PC-3 (cell line): ENCODE measurements around the gene BMAL2. TPM values are rescaled to one million over a fixed set of nuclear protein-coding genes. Genes with fewer than 3 reads are reported as not detected.

Source experiments
- ATAC-seq: fragments of 200-7000 bp; cut with Tn5 transposase; 2 replicates; pipeline ENCODE4 v1.9.1; 2020; ENCODE audit warnings: mild to moderate bottlenecking, moderate library complexity
- Bru-seq: library from RNA; stranded (reverse); fragments of 400-500 nt; gene quantifications from one replicate; lab custom pipeline; 2021; lab: Mats Ljungman, UMichigan
- BruChase-seq, 2 experiments: library from RNA; stranded (reverse); fragments of 400-500 nt; gene quantifications; one replicate each; lab custom pipeline; 2021; lab: Mats Ljungman, UMichigan
- BruUV-seq: library from RNA; stranded (reverse); fragments of 400-500 nt; replicated peaks from 2 replicates; lab custom pipeline; 2021; lab: Mats Ljungman, UMichigan
- CTCF ChIA-PET: fragments of 300-600 bp; sonication (Branson Sonifier 250); formaldehyde crosslinking; loops from one replicate; lab custom pipeline; 2022; ENCODE audit warnings: antibody characterized with exemption; lab: Charles Lee
- POLR2A ChIA-PET: fragments of 300-600 bp; sonication (Branson Sonifier 250); formaldehyde crosslinking; loops from one replicate; lab custom pipeline; 2022; ENCODE audit warnings: antibody characterized with exemption; ENCODE audit not compliant: unreplicated experiment; lab: Charles Lee
- DNase-seq: peaks from one replicate; pipeline ENCODE4 v3.0.0-alpha.2; 2015
- H2AFZ ChIP-seq: fragments of 300-600 bp; sonication (generic); 2 replicates; pipeline ENCODE4 v1.6.0; 2016; ENCODE audit warnings: antibody characterized with exemption, low read length
- H3F3A ChIP-seq: fragments of 300-600 bp; sonication (generic); one replicate; pipeline ENCODE4 v1.6.0; 2017; ENCODE audit warnings: antibody characterized with exemption, low read length, control low read depth, mild to moderate bottlenecking; ENCODE audit not compliant: unreplicated experiment
- H3K27ac ChIP-seq: fragments of 300-600 bp; sonication (generic); 2 replicates; pipeline ENCODE4 v1.5.1; 2016; ENCODE audit warnings: mild to moderate bottlenecking, low read length
- H3K27me3 ChIP-seq: fragments of 300-600 bp; sonication (generic); 2 replicates; pipeline ENCODE4 v1.6.1; 2016; ENCODE audit warnings: low read length, mixed read lengths
- H3K36me3 ChIP-seq: fragments of 300-600 bp; sonication (generic); 2 replicates; pipeline ENCODE4 v1.6.1; 2016; ENCODE audit warnings: low read depth, mixed run types, low read length, mixed read lengths
- H3K4me1 ChIP-seq: fragments of 300-600 bp; sonication (generic); 2 replicates; pipeline ENCODE4 v1.5.1; 2016; ENCODE audit warnings: low read length; ENCODE audit not compliant: insufficient read depth
- H3K4me2 ChIP-seq: fragments of 300-600 bp; sonication (generic); 2 replicates; pipeline ENCODE4 v1.6.0; 2016; ENCODE audit warnings: low read length
- H3K4me3 ChIP-seq: fragments of 300-600 bp; sonication (generic); 2 replicates; pipeline ENCODE4 v1.5.1; 2016; ENCODE audit warnings: mild to moderate bottlenecking, low read length, mixed read lengths
- H3K79me2 ChIP-seq: fragments of 300-600 bp; sonication (generic); 2 replicates; pipeline ENCODE4 v1.6.1; 2017; ENCODE audit warnings: low read length, mixed read lengths
- H3K9ac ChIP-seq: fragments of 300-600 bp; sonication (generic); 2 replicates; pipeline ENCODE4 v1.6.0; 2016; ENCODE audit warnings: mild to moderate bottlenecking, low read length
- H3K9me2 ChIP-seq: fragments of 300-600 bp; sonication (generic); replicated peaks from 2 replicates; pipeline ENCODE4 v1.6.1; 2016; ENCODE audit warnings: mixed run types, low read length, mixed read lengths
- H3K9me3 ChIP-seq: fragments of 300-600 bp; sonication (generic); 2 replicates; pipeline ENCODE4 v1.6.1; 2016; ENCODE audit warnings: low read length, mixed read lengths
- H4K20me1 ChIP-seq: fragments of 300-600 bp; sonication (generic); 2 replicates; pipeline ENCODE4 v1.6.1; 2016; ENCODE audit warnings: low read length, mixed read lengths
- EZH2 ChIP-seq: fragments of 300-600 bp; sonication (generic); IDR thresholded peaks from one replicate; pipeline ENCODE4 v1.6.1; 2017; ENCODE audit warnings: antibody characterized with exemption, mild to moderate bottlenecking, low read length; ENCODE audit not compliant: unreplicated experiment
- EZH2phosphoT487 ChIP-seq: fragments of 300-600 bp; sonication (generic); IDR thresholded peaks from 2 replicates; pipeline ENCODE4 v1.6.1; 2018; ENCODE audit warnings: mild to moderate bottlenecking, antibody characterized with exemption, low read length, borderline replicate concordance
- intact Hi-C: fragments of 100-400 bp; cut with micrococcal nuclease; formaldehyde crosslinking; loops from 2 replicates; pipeline ENCODE4 v1.9.0; 2023
- long read RNA-seq: library from polyadenylated mRNA; unstranded; transcript quantifications from one replicate; pipeline ENCODE4 v2.0.0, GENCODE V29; 2021; ENCODE audit not compliant: unreplicated experiment
- total RNA-seq: library from RNA; depleted of rRNA; stranded (reverse); fragments of >200 nt; gene quantifications from 2 replicates; pipeline ENCODE4 v1.2.3, GENCODE V29; 2014; rRNA removed
- TF ChIP-seq, protein P1 (sequence below): fragments of 300-600 bp; sonication (generic); conservative IDR thresholded peaks from 2 replicates; pipeline ENCODE4 v1.5.1; 2017; ENCODE audit warnings: antibody characterized with exemption, low read depth, mild to moderate bottlenecking, low read length

Gene BMAL2, protein sequence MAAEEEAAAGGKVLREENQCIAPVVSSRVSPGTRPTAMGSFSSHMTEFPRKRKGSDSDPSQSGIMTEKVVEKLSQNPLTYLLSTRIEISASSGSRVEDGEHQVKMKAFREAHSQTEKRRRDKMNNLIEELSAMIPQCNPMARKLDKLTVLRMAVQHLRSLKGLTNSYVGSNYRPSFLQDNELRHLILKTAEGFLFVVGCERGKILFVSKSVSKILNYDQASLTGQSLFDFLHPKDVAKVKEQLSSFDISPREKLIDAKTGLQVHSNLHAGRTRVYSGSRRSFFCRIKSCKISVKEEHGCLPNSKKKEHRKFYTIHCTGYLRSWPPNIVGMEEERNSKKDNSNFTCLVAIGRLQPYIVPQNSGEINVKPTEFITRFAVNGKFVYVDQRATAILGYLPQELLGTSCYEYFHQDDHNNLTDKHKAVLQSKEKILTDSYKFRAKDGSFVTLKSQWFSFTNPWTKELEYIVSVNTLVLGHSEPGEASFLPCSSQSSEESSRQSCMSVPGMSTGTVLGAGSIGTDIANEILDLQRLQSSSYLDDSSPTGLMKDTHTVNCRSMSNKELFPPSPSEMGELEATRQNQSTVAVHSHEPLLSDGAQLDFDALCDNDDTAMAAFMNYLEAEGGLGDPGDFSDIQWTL
- total RNA-seq, result 126 and 137 TPM in 2 replicates
- Bru-seq, nascent RNA, result percentile 96 among the genes with signal in this experiment
- percentile 91 among the genes with signal in this experiment for BruChase-seq, experiment 1, labeled RNA remaining after a 6-hour chase
- BruChase-seq, experiment 2, labeled RNA remaining after a 2-hour chase, result percentile 87 among the genes with signal in this experiment
- long read RNA-seq, full-length matches to known transcripts, result 71 of 179 reads
- long read RNA-seq, partial matches to known transcripts, result 8 of 179 reads
- long read RNA-seq, other reads (novel, unspliced or antisense), result 100 of 179 reads

DNA sequence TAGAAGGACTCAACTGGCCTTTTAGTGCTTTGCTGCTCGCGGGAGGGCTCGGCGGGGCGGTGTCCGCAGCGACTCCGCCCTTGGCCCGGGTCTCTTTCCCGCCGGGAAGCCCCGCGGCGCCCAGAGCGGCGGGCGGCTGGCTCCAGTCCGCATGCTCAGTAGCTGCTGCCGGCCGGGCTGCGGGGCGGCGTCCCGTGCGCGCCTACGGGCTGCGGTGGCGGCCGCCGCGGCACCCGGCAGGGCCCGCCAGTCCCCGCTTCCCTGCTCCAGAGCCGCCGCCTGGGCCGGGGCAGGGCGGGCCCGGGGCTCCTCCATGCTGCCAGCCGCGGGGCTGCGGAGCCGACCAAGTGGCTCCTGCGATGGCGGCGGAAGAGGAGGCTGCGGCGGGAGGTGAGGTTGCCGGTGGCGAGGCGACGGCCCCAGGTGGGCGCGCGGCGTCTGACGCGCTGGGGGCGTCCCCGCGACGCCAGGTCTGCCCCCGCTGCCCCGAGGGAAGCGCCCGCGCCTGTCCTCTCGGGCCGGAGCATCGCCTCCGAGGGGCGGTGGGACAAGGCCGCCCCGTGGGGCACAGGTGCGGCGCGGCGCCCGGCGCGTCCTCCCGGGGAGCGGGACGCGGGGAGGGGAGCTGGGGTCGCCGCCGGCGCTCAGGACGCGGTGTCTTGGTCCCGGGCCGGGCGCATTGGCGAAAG lies at the start of gene BMAL2:
Gene BMAL2, plus strand, starts transcription at position 123 of the 689 bp plus-strand sequence. Its CDS starts 237 bp downstream, at position 360.
- H3K9me2 ChIP-seq, result no peaks in the 10 kb centered on the region
- peak within 1 kb of the TSS; percentile 67 for H2AFZ ChIP-seq
- intact Hi-C loops, result loop anchor here (5.0 to 10.0 kb wide), 2 partner anchors 322 to 369 kb away; no protein-coding TSS in a partner anchor
- H3K4me3 ChIP-seq, result peak within 1 kb of the TSS; percentile 83
- ATAC-seq (peak; percentile 6), DNase-seq (peak; percentile 79)
- H3K4me2 ChIP-seq, result peak within 1 kb of the TSS; percentile 93
- peaks cover 67% of the 10 kb centered on the region for H3K4me1 ChIP-seq
- TF ChIP-seq EZH2phosphoT487 (no peak), EZH2 (no peak)
- TF ChIP-seq, protein P1, sequence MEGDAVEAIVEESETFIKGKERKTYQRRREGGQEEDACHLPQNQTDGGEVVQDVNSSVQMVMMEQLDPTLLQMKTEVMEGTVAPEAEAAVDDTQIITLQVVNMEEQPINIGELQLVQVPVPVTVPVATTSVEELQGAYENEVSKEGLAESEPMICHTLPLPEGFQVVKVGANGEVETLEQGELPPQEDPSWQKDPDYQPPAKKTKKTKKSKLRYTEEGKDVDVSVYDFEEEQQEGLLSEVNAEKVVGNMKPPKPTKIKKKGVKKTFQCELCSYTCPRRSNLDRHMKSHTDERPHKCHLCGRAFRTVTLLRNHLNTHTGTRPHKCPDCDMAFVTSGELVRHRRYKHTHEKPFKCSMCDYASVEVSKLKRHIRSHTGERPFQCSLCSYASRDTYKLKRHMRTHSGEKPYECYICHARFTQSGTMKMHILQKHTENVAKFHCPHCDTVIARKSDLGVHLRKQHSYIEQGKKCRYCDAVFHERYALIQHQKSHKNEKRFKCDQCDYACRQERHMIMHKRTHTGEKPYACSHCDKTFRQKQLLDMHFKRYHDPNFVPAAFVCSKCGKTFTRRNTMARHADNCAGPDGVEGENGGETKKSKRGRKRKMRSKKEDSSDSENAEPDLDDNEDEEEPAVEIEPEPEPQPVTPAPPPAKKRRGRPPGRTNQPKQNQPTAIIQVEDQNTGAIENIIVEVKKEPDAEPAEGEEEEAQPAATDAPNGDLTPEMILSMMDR, result no peak
- H3K79me2 ChIP-seq, result peaks cover 61% of the 10 kb centered on the region
- peak within 1 kb of the TSS; percentile 95 for H3K27ac ChIP-seq
- H4K20me1 ChIP-seq, result no peaks in the 10 kb centered on the region
- 0 out of 2 replicates have a peak, but pooled peaks cover 3% of the 10 kb centered on the region for H3K36me3 ChIP-seq
- peak within 1 kb of the TSS; percentile 91 for H3K9ac ChIP-seq
- H3K9me3 ChIP-seq, result no peaks in the 10 kb centered on the region
- H3K27me3 ChIP-seq, result no peaks in the 10 kb centered on the region
- ChIA-PET CTCF (no interaction called here), POLR2A (interaction anchor here (0.5 to 0.8 kb wide), 7 partner anchors 8 to 389 kb away, joined by 3 to 4 read pairs (median 3); no protein-coding TSS in a partner anchor)
- no TSS peak for BruUV-seq
- H3F3A ChIP-seq, result peaks cover 30% of the 10 kb centered on the region

DNA sequence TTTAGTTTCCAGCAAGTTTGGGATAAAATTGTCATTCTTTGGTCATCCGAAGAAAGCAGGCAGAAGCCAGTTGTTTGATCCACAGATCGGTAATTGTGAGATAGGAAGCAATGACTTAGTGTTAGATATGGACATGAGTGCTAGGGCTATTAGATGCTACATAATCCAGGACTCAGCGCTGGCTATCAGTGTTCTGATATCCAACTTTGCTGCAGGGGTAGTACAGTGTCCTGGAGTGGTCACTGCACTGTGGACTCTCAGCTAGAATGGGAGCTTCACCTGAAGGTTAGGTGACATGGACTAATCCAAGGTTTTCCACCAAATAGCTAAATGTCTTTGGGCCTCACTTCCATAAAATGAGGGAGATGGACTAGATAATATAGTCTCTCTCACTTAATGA lies 48.6 kb upstream of the BMAL2 start:
- TF ChIP-seq EZH2phosphoT487, result no peak
- TF ChIP-seq, protein P1, result no peak
- TF ChIP-seq EZH2, result no peak
- ChIA-PET CTCF (no interaction called here), POLR2A (no interaction called here)
- BruUV-seq, result no TSS peak
- H3K27me3 ChIP-seq, result no peaks in the 10 kb centered on the region
- H3K4me1 ChIP-seq, result peaks cover 17% of the 10 kb centered on the region
- intact Hi-C loops, result loop anchor here (2.0 kb wide), 1 partner anchor 17 kb away; no protein-coding TSS in a partner anchor
- no peak overlapping the region for H2AFZ ChIP-seq
- H3K79me2 ChIP-seq, result no peaks in the 10 kb centered on the region
- no peaks in the 10 kb centered on the region for H3K9me2 ChIP-seq
- no peaks in the 10 kb centered on the region for H3K36me3 ChIP-seq
- no peaks in the 10 kb centered on the region for H3F3A ChIP-seq
- H3K27ac ChIP-seq, result 0 out of 2 replicates have a peak overlapping the region, but pooled peaks have one; percentile 9
- H4K20me1 ChIP-seq, result no peaks in the 10 kb centered on the region
- no peak overlapping the region for H3K4me3 ChIP-seq
- ATAC-seq, result no peak; the same call in 1 of the 2 replicates
- no peak for DNase-seq
- no peak overlapping the region for H3K9ac ChIP-seq
- no peaks in the 10 kb centered on the region for H3K9me3 ChIP-seq
- no peak overlapping the region for H3K4me2 ChIP-seq
